Activated T-cell treated with anti-CD3 and anti-CD28 coated beads for 48 hours (primary cell): ENCODE measurements around the gene ATP8B3.

ENCODE experiments used
- DNase-seq: peaks from one replicate; pipeline ENCODE4 v3.0.0-alpha.2; 2020; ENCODE audit warnings: low read depth

Gene ATP8B3

DNA sequence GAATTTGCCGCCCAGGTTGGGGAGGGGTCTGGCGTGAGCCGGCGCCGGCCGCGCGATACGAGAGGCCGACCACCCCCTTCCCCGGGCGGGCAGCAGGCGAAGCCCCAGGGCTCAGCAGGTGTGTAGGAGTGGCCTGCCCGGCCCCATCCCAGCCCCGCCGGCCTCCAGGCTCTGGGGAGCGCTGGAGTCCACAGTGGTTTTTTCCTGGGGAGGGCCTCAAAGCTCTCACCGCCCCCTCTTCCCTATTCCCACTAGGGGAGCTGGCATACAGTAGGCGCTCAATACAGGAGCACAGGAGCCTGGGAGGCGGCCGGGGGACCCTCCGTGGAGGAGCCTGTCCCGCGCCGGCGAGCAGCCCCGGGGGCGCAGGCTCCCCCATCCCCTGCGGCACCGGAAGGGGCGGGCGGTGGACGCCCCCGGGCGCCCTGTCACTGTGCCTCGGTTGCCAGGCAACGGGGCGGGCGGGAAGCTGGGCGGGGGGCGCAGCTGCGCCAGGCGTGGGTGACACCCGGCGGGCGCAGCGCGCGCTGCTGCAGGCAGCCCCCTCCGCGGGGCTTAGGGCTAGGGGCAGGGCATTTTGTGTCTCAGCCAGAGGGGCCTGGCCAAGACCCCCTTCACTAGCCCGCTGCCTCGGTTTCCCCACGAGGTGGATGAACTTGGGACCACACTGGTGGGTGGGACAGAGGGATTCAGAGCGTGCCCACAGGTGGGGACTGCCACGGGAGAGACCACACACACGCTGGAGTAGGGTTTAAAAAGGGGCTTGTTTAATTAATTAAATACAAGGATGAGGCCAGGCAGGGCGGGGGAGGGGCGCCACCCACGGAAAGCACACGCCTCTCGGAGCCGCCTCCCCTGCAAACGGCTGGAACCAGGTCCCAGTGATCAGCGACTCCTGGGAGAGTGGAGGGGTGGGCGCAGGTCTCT is 39.8 kb upstream of the ATP8B3 start:
- DNase-seq = peak; percentile 46

GRCh38 chr19:1850809-1851653 is 39.0 kb upstream of the ATP8B3 start:
- DNase-seq = no peak

GRCh38 chr19:1849886-1850398 is 37.9 kb upstream of the ATP8B3 start:
- no peak for DNase-seq

DNA sequence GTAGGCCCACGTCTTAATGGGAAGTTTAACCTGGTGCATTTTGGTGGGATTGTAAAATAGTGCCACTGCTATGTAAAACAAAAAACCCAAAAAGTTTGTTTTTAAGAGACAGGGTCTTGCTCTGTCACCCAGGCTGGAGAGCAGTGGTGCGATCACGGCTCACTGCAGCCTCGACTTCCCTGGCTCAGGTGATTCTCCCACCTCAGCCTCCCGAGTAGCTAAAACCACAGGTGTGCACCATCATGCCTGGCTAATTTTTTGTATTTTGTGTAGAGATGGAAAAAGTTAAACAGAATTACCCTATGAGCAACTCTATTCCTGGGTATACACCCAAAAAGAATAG is 37.0 kb upstream of the ATP8B3 start:
- no peak for DNase-seq

DNA sequence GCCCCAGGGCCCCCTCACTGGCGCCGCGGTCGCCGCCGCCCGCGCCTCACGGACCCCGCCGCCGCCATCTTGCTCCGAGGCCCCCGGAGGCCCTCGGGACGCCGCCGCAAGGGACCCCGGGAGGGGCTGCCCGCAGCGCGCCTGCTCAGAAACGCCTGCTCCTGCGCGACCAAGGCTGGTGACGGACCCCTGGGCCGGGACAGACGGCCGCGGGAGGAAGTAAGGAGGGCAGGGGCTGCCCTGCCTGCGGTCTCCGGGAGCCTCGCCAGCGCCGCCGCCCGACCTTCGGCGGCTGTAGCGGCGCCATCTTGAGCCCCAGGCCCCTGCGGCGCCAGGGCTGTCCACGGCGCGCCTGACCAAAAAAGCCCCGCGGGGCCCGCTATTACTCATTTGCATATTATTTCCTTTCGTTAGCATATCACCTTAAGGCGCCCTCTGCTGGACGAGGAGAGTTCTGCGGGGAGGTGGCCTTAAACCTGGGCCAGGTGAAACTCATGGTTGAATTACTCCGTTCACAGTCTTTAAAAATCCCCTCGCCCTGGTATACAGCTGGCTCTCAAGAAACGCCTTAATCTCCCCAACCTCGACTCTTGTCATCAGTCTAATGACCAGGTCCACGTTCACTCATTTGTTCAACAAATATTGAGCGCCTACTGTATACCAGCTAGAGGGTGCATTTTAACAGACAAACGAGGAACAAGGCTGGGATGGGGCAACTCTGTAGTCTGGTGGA is 36.5 kb upstream of the ATP8B3 start, which contains the start of gene REXO1:
REXO1 (minus strand) TSS at position 85 of the 733 bp plus-strand sequence. CDS start 125 bp downstream, outside the sequence.
- DNase-seq = peak; percentile 94

- peak; percentile 35 for DNase-seq
Measured at GRCh38 chr19:1847684-1848398, 35.8 kb upstream of the ATP8B3 start.

DNA sequence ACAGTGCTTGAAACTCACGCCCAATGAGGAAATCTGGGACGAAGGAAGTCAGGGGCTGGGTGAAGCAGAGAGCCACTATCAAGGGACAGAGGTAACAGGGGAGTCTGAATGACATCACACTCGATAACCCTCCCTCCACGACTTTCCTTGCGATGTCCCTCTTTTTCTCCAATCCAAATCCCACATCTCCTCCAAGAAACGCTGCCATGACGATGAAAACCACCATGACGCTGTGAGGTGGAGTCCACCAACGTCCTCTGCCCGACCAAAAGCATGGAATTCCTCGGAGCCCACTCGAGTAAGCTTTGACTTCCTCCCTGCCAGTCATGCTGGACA is 35.2 kb upstream of the ATP8B3 start:
- no peak for DNase-seq

GRCh38 chr19:1846517-1847204 is 34.6 kb upstream of the ATP8B3 start:
- no peak for DNase-seq

GRCh38 chr19:1845642-1846041 is 33.6 kb upstream of the ATP8B3 start:
- DNase-seq = no peak

- no peak for DNase-seq
Measured at GRCh38 chr19:1845125-1845515, 33.0 kb upstream of the ATP8B3 start.

DNA sequence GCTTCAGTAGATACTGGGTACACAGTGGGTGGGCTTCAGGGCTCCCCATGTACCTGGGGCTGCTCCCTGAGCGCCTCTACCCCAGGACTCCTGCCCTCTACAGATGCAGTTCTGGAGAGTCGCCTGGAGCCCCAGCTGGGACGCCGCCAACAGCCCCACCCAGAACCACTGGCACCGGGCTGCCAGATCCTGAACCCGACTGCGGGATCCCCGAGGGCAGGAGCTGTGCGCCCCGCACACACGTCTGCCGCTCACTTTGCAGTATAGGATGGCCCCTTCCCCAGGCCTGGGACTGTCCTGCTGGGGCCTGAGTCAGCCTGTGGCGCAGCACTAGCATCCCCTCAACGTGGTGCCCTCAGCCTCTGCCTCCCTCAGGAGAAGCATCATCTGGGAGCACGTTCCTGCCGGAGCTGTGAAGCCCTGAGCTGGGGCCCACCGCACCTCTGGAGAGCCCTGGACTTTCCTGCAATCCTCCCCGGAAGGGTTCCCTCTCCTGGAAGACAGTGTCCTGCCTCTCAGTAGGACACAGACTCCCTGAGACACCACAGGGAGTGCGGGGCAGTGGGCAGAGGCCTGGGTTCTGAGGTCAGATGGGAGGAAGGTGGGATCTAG is 32.5 kb upstream of the ATP8B3 start:
- DNase-seq = no peak

DNA sequence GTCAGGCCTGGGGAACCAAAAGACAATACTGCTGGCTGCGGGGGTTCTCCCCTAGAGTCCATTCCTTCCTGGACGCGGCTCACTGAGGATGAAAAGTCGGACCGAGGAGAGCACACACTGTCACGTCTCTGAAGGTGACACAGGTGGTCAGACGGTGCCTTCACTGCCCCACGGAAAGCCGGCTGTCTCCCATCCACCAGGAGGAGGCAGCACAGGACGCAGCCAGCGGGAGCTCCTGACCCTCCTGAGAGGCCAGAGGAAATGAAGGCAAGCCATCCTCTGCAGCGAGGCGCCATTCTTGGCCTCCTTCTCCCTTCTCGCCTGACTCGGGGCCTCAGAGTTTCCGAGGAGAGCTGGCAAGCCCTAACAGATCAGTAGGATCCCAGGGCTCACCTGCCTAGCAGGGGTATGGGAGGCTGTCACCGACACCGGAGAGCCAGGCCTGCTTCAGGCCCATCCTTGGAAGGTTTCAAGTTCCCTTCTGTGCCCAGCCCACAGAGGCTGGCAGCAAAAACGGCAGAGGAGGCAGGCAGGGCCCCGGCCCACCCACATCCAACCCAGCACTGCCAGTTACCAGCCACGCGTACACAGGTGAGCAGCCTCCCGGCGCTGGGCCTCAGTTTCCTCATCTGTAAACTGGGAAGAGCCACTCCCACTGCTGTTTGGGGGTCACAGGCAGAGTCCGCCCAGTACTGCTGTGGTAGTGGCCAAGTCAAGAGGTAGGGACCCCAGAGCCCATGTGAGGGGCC is 31.7 kb upstream of the ATP8B3 start:
- no peak for DNase-seq

DNA sequence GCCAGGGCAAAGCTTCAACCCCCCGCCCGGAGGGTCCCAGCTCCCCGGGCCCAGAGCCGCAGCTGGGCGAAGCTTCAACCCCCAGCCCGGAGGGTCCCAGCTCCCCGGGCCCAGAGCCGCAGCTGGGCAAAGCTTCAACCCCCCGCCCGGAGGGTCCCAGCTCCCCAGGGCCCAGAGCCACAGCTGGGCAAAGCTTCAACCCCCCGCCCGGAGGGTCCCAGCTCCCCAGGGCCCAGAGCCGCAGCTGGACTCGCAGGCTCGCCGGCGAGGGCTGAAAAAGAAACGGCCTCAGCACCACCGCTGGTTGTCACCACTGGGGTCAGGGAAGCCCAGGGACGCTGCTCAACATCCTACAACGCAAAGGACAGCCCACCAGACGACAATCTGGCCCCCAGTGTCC is 31.0 kb upstream of the ATP8B3 start:
- DNase-seq = no peak

DNA sequence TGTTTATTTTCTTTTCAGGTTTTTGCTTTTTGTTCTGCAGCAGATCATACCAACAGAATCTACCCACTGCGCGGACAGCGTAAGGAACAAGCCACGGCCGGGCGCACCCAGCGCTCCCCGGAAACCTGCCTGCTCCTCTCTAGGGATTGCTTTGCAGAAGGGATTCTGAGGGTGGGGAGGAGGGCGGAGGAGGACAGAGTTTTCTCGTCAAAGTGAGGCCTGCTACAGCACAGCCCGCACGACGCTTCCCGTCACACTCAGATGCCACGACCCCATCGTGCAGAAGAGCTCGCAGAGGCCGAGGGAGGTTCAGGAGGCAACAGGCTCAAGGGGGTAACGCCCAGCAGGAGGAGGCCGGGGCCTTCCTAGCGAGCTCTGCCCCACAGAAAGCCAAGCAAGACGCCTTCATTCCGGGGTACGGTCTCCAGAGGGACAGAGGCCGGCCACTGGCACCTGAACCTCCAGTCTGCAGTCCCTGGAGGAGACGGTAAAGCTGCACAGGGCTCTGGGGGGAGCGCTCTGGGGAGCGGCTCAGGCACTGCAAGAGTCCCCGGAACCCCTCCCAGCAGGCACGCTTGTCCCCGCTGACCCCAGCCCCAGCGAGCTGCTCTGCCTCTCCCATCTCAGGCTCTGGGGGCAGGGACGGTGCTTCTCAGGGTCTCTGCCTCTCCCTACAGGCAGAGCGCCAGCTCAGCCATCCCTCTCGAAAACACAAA is 29.3 kb upstream of the ATP8B3 start:
- no peak for DNase-seq

- no peak for DNase-seq
Measured at GRCh38 chr19:1840541-1841115, 28.6 kb upstream of the ATP8B3 start.

DNA sequence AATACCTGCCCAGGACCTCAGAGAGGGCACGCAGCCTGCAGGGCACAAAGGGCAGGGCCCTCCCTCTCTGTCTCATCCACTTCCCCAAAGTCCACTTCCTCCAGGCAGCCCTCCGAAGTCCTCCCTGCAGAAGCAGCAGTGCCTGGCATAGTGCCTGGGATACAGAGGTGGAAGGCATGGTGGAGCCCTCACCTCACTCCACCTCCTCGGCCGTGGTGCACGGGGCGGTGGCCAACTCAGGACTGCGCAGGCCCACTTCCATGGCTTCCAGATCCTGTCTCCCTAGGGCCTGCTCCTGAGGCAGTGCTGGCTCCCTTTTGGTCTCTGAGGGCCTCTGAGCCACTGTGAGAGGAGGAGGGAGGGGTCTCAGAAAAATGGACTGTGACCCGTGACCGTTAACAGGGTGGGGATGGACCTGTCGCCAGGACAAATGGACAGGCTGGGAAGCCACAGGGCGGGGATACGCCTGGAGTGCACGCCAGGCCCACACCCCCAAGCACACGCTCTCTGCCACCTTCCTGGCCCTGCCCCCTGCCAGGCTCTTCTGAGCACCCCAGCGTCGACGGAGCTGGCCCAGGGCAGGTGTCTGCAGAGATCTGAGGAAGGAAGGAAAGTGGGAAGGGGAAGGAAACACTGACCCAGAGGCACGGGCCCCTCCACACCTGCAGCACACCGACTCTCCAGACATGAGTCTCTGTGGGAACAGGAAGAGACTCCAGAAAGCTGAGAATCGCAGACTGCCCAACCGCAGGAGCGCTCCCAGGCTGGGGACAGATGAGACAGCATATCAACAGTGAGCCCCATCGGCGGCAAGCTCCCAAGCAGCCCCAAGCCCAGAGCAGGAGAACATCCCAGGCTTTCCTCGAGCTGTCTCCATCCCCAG is 27.8 kb upstream of the ATP8B3 start:
- no peak for DNase-seq

- peak; percentile 62 for DNase-seq
Measured at GRCh38 chr19:1837625-1838105, 25.6 kb upstream of the ATP8B3 start.

DNA sequence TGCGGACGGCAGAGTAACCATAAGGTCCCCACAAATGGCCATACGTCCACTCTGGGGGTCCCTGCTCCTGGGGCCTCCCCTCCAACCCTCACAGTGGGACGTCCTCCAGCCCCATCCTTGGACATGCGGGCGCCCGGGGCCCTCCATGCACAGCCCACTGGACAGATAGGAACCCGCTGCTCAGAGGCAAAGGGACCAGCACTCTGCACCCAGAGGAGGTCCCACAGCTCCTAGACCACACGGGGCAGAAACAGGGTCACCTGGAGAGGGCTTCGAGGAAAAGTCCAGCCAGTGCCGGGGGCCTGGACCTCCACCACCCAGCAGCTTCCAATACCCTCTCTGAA is 25.1 kb upstream of the ATP8B3 start:
- no peak for DNase-seq
